Measurements from ENCODE around the gene TMEM119. TPM values are rescaled to one million over a fixed set of nuclear protein-coding genes. Genes with fewer than 3 reads are reported as not detected.

TMEM119 gene
- total and polyA plus RNA-seq, 9 of the 15 experiments (the other 6 are each of a cell fraction or from before 2014, with no cell fraction given), result 0.18 TPM; not detected in 8

DNA sequence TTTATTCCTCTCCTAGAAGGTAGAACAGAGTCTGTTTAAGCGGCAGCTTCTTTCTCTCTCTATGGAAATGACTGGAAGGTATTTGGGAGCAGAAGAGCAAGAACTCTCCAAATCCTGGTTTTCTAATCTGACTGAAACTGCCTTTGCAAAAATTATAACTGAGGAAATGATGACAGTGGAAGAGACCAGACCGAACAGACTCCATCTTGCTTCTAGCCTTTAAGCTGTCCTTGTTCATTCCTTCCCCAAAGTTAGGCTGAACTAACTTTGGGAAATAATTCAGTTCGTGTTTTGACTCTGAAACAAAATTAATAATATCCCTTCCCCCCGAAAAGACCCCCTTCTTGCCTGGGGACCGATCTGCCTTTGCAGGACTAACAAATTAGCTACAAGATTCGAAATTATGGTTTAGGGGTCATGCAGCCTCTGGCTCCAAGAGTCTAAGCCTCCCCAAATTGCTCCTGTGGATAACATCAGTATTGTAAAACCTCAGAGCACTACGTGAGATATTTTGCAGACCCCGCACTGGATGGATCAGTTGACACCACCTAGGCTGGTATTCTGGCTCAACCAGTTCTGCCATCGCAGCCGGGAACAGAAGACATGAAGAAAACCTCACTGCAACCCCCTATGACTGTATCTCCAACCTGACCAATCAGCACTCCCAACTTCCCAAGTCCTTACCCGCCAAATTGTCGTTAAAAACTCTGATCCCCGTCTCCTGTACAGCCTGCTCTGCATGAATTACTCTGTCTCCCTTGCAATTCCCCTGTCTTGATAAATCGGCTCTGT, 21.7 kb upstream of the TMEM119 start (continued):
- TF ChIP-seq, protein P1, sequence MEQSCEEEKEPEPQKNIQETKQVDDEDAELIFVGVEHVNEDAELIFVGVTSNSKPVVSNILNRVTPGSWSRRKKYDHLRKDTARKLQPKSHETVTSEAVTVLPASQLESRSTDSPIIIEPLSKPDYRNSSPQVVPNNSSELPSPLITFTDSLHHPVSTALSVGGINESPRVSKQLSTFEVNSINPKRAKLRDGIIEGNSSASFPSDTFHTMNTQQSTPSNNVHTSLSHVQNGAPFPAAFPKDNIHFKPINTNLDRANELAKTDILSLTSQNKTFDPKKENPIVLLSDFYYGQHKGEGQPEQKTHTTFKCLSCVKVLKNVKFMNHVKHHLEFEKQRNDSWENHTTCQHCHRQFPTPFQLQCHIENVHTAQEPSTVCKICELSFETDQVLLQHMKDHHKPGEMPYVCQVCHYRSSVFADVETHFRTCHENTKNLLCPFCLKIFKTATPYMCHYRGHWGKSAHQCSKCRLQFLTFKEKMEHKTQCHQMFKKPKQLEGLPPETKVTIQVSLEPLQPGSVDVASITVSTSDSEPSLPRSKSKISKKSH (CRISPR knock-in tag; IDR thresholded peaks at IDR 0.05), result no peak
- TF ChIP-seq POLR2H (tag; IDR thresholded peaks at IDR 0.05; ENCODE audit: low read depth), result no peak
- TF ChIP-seq, protein P2, sequence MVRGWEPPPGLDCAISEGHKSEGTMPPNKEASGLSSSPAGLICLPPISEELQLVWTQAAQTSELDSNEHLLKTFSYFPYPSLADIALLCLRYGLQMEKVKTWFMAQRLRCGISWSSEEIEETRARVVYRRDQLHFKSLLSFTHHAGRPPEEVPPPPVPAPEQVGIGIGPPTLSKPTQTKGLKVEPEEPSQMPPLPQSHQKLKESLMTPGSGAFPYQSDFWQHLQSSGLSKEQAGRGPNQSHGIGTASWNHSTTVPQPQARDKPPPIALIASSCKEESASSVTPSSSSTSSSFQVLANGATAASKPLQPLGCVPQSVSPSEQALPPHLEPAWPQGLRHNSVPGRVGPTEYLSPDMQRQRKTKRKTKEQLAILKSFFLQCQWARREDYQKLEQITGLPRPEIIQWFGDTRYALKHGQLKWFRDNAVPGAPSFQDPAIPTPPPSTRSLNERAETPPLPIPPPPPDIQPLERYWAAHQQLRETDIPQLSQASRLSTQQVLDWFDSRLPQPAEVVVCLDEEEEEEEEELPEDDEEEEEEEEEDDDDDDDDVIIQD (CRISPR knock-in tag; IDR thresholded peaks at IDR 0.05), result no peak
- TF ChIP-seq TAL1 (IDR thresholded peaks at IDR 0.05), result no peak
- TF ChIP-seq SMAD2 (IDR thresholded peaks at IDR 0.05; ENCODE audit: low read depth, low read length), result no peak
- peak; percentile 86 for TF ChIP-seq SMAD4 (CRISPR knock-in tag; conservative IDR thresholded peaks at IDR 0.05)
- TF ChIP-seq, protein P3, sequence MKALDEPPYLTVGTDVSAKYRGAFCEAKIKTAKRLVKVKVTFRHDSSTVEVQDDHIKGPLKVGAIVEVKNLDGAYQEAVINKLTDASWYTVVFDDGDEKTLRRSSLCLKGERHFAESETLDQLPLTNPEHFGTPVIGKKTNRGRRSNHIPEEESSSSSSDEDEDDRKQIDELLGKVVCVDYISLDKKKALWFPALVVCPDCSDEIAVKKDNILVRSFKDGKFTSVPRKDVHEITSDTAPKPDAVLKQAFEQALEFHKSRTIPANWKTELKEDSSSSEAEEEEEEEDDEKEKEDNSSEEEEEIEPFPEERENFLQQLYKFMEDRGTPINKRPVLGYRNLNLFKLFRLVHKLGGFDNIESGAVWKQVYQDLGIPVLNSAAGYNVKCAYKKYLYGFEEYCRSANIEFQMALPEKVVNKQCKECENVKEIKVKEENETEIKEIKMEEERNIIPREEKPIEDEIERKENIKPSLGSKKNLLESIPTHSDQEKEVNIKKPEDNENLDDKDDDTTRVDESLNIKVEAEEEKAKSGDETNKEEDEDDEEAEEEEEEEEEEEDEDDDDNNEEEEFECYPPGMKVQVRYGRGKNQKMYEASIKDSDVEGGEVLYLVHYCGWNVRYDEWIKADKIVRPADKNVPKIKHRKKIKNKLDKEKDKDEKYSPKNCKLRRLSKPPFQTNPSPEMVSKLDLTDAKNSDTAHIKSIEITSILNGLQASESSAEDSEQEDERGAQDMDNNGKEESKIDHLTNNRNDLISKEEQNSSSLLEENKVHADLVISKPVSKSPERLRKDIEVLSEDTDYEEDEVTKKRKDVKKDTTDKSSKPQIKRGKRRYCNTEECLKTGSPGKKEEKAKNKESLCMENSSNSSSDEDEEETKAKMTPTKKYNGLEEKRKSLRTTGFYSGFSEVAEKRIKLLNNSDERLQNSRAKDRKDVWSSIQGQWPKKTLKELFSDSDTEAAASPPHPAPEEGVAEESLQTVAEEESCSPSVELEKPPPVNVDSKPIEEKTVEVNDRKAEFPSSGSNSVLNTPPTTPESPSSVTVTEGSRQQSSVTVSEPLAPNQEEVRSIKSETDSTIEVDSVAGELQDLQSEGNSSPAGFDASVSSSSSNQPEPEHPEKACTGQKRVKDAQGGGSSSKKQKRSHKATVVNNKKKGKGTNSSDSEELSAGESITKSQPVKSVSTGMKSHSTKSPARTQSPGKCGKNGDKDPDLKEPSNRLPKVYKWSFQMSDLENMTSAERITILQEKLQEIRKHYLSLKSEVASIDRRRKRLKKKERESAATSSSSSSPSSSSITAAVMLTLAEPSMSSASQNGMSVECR (CRISPR knock-in tag; IDR thresholded peaks at IDR 0.05), result no peak
- TF ChIP-seq ZNF41 (CRISPR knock-in tag; conservative IDR thresholded peaks at IDR 0.05), result 0 out of 2 replicates have a peak, but pooled peaks have one; percentile 55
- TF ChIP-seq KAT7 (CRISPR knock-in tag; IDR thresholded peaks at IDR 0.05; ENCODE audit: borderline replicate concordance), result no peak
- 0 out of 2 replicates have a peak, but pooled peaks have one; percentile 52 for TF ChIP-seq ZNF707 (CRISPR knock-in tag; conservative IDR thresholded peaks at IDR 0.05)
- no peak for TF ChIP-seq THRAP3 (IDR thresholded peaks at IDR 0.05; ENCODE audit: borderline replicate concordance)
- TF ChIP-seq ZNF644 (tag; IDR thresholded peaks at IDR 0.05; ENCODE audit: low read depth), result no peak
- no peak for TF ChIP-seq ZNF57 (CRISPR knock-in tag; IDR thresholded peaks at IDR 0.05)
- TF ChIP-seq HDAC8 (tag; IDR thresholded peaks at IDR 0.05), result peak; percentile 78; the same call in 1 of the 2 replicates
- TF ChIP-seq BMI1 (IDR thresholded peaks at IDR 0.05; ENCODE audit: low read length), result no peak
- TF ChIP-seq, protein P4, sequence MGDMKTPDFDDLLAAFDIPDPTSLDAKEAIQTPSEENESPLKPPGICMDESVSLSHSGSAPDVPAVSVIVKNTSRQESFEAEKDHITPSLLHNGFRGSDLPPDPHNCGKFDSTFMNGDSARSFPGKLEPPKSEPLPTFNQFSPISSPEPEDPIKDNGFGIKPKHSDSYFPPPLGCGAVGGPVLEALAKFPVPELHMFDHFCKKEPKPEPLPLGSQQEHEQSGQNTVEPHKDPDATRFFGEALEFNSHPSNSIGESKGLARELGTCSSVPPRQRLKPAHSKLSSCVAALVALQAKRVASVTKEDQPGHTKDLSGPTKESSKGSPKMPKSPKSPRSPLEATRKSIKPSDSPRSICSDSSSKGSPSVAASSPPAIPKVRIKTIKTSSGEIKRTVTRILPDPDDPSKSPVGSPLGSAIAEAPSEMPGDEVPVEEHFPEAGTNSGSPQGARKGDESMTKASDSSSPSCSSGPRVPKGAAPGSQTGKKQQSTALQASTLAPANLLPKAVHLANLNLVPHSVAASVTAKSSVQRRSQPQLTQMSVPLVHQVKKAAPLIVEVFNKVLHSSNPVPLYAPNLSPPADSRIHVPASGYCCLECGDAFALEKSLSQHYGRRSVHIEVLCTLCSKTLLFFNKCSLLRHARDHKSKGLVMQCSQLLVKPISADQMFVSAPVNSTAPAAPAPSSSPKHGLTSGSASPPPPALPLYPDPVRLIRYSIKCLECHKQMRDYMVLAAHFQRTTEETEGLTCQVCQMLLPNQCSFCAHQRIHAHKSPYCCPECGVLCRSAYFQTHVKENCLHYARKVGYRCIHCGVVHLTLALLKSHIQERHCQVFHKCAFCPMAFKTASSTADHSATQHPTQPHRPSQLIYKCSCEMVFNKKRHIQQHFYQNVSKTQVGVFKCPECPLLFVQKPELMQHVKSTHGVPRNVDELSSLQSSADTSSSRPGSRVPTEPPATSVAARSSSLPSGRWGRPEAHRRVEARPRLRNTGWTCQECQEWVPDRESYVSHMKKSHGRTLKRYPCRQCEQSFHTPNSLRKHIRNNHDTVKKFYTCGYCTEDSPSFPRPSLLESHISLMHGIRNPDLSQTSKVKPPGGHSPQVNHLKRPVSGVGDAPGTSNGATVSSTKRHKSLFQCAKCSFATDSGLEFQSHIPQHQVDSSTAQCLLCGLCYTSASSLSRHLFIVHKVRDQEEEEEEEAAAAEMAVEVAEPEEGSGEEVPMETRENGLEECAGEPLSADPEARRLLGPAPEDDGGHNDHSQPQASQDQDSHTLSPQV (IDR thresholded peaks at IDR 0.05), result peak; percentile 94
